NCI-H526 treated with DMSO at 0.1 percent for 48 hours (cell line): ENCODE results near the gene RDH5.

Experiments
- DNase-seq: peaks from one replicate; lab custom pipeline; 2025; lab: John Stamatoyannopoulos, UW

Gene RDH5

DNA sequence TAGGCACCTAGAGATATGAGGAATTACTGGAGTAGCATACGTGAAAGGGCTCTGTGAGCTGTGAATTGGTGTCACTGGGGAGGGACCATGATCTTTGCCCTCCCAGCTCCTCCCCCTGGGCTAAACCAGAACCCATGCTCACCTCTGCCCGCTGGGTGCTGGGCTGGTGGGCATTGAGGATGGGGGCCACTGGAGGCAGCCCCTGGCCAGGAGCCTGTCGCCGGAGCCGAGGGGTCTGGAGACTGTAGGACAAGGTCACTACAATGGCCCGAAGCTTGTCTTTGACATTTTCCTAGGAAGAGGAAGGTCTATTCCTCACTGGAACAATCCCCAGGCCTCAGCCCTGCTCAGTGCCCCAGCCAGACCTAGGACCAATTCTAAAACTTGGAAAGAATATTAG is 24.1 kb upstream of the RDH5 start:
- no peak for DNase-seq

DNA sequence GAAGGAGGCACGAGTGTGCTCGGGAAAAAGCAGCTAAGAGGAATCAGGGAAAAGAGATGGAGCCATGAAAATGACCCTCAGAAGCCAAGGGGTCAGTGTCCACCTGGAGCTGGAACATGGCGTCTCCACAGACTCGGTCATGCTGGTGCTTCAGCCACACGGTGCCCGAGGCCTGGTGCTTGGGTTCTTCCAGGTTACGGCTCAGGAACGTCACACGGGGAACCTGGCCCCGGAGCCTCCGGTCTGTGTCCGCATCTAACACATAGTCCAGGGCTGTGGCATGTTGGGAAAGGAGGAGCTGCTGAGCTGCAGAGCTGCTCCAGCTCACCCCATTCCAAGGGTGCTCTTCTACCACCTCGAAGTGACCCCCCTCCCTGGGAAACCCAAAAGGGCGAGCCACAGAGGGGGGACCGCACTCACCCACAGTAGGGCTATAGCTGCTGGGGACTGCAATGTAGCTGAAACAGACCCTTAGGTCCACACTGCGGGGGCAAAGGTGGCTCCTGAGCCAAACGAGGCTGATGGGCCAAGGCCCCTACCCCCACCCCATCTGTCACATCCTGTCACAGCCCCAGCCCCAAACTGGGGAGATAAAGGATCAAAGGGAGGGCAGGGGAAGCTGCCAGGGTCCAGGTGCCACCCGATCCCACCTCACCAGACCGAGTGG is 23.3 kb upstream of the RDH5 start:
- no peak for DNase-seq

DNA sequence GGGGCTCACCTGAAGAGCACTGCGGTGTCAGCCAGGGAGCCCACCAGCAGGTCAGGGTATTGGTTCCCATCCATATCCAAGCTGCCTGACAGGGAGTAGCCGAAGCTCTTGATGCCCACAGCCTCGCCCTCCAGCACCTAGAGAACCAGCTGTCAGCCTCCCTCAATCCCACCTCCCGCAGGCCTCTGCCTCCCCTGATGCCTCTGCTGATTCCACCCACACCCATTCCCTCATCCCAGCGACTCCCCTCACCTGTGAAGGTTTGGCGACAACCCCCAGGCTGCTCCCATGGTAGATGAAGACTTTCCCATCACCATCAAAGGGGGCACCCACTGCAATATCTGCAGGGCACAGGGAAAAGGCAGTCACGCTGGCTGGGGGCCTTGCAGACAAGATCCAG is 22.5 kb upstream of the RDH5 start:
- DNase-seq, result no peak

DNA sequence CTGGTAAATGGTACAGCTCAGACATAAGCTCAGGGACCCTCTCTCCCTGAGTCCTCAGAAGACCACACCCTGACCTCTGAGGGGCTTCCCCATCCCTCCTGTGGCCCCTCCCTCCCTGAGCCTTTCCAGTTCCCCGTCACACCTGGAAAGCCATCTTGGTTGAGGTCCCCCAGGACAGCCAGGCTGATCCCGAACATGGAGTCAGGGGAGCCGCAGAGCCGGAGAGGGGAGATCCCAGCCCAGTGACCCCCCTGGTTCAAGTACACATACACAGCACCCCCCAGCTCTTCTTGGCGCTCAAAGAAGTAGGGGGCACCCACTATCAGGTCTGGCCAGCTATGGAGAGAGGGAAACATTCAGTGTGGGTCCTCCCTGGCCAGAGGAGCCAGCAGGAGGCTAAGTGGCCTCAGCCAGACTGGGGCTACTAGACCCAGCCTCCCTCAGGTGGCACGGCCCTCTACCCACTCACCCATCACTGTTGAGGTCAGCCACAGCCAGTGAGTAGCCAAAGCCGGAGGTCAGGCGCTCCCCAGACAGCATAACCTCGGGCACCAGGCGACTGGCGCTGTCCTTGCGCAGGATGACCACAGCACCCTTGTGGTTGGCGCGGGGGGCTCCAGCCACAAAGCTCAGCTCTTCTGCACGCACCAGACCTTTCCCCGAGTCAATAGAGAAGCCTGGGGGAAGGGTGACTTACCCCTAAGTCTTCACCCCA is 21.8 kb upstream of the RDH5 start:
- DNase-seq, result no peak

DNA sequence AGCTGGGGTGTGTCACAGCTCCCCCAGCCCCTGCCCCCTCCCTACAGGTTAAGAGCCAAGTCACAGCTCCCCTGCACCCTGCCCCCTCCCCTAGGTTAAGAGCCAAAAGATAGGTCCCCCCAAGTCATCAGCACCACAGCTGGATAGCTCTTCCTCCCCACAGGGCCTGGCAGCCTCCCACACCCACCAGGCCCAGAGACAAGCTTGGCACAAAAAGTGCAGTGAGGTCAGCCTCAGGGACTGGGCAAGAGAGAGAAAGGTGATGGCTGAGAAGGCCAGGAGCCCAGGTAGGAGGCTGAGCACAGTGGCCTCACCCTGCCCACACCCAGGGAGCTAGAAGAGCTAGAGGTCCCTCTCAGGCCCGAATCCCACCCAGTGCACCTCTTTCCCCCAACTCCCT is 21.2 kb upstream of the RDH5 start:
- no peak for DNase-seq

DNA sequence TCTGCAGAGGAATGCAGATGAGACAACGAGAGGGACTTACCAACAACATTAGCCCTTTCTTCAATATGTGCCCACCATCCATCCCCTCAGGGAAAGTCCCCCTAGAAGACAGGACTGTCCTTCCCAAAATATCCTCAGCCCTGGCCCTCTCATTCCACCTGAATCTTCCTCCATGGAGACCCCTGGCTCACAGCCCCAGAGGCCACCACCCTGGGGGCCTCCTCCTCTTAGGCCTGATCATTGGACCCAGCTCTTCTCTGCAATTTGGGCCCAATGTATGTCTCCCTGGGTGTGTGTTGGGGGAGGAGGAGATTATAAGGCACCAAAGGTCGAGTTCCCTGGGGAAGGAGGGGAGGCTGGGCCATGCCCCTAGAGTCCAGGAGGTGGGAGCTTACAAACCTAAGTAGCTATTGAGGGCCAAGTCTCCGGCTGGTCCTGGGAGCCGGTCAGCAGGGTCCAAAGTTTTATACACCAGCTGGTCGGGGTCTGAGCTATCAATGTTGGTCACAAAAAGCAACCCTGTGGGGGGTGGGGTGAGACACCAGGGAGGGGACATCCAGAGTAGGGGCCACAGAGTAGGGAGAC is 20.6 kb upstream of the RDH5 start:
- no peak for DNase-seq

DNA sequence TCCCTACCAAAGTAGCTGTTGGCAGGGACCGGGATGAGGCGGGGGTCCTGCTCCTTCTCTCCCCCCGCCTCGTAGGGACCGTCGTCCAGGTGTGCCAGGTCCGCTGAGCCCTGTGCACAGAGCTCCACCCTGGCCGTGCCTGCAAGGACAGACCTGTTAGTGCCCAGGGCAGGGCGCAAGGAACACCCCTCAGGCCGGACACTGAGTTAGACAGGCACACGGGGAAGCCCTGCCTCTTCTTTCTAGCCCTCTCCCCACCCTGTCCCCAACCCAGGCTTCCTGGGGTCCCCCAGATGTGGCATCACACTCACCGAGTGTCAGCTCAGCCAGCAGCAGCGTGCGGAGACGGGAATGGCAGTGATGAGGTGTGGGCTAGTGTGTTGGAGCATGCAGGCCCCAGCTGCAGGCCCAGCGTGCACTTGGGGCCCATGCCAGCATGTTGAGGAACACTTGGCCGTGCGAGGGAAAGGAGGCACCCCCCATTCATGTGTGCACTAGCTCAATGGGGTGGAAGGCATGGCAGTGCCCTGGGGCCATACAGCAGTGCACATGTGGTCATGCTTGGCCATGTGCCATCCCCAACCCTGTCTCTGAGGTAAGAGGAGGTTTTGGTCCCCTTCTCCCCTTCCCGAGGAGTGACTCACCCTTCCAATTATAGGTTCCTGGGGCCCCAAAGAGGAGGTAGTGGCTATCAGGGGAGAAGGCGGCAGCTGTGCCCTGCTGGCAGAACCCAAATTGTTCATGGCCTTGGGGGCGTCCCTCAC is 19.8 kb upstream of the RDH5 start:
- no peak for DNase-seq

DNA sequence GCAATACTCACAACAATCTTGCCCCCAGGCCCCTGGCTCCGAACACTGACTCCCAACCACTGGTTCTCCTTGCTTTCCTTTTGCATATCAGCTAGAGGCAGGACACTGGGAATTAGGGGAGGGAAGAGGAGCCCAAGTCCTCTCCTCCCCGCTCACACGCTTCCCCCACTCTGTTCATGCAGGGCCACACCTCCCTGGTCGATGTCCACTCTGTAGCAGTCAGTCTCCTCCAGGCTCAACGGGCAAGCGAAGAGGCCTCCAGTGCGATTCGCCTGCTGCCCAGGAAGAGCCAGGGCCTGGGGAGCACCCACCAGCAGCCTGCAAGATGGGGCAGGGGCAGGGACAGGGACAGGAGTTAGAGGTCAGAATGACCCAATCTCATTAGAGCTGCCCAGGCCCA is 17.3 kb upstream of the RDH5 start:
- no peak for DNase-seq

DNA sequence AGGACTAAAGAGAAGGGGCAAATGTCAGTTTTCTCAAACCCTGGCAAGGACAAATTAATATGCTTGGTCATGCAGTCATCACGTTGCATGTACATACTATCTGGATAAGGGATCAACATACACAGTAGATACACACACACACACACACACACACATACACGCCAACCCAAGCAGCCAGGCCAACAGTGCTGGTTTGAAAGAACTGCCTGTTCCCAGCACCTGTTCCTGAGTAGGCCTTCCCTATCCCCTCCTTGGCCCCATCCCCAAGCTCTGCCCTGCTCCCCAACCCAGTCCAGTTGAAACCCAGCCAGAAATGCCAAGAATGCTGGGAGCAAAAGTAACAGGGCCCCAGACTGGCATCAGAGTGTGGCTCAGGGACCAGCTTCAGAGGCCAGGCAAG is 16.9 kb upstream of the RDH5 start:
- DNase-seq, result no peak

DNA sequence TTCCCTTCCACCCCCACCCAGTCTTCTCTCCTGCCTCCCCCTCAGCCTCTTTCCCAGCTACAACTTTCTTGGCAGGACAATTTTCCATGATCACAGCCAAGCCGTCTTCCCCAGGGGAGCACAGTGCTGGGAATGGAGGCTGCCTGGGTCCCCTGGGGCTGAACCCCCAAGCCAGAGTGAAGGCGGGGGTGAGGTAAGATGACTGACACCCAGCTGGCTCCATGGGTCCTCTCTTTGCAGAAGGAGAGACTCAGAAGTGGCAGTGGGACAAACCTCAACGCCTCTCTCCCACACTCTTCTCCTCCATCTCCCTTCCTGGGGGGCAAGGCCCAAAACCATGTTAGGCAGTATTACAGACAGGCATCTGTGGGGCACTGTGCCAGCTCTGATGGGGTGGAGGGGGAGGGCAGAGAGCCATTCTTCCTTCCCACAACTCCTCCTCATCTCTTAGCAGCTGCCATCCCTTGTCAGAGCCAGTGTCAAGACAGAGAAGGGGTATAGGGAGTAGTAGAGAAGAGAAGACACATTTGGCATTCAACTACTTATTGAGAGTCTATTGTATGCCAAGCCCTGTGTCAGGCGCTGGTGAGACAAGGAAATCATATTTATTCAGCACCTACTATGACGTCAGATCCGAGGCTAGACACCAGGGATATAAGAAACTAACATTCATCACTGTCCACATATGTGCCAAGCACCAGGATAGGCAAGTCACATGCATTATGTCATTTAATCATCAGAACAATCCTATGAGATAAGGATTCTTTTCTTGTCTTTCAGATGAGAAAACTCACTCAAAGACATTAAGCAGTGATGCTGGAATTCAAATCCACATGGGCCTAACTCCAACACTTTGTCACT is 16.1 kb upstream of the RDH5 start:
- DNase-seq, result no peak

DNA sequence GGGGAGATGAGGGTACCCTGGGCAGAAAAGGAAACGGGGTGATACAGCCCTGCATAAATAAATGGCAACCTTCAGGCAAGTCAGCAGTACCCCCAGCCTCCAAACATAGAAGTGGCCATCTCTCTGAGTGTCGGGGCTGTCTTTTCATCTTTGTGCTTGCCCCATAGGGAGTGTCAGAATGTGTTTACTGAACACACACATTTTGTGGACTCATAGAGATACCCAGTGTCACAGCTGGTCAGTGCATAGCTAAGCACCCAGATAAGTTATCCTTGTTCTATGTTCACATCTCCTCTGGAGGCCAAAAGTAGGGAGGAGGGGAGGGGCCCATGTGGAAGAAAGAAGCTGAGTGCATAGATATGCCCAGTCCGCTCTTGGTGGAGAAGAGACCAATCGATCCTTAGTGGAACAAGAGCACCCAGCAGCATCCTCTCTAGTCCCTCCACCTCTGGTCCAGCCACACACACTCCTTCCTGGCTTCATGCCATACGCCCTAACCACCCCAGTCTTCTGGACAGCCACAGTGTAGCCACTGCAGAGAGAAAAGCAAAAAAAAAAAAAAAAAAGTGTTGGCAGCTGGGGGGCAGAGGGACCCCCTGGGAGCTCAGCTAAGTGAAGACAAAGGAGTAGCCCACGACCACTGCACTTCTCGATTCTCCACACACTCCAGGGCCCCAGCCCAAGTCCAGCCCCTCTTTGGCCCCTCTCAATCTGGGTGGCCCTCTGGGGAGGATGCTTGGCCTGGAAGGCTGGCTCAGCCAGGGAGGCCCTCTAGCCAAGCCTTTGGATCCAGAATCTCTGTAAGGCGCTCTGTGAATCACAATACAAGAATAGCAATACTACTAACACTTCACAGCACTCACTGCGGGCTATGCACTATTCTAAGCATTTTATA is 15.1 kb upstream of the RDH5 start:
- no peak for DNase-seq

DNA sequence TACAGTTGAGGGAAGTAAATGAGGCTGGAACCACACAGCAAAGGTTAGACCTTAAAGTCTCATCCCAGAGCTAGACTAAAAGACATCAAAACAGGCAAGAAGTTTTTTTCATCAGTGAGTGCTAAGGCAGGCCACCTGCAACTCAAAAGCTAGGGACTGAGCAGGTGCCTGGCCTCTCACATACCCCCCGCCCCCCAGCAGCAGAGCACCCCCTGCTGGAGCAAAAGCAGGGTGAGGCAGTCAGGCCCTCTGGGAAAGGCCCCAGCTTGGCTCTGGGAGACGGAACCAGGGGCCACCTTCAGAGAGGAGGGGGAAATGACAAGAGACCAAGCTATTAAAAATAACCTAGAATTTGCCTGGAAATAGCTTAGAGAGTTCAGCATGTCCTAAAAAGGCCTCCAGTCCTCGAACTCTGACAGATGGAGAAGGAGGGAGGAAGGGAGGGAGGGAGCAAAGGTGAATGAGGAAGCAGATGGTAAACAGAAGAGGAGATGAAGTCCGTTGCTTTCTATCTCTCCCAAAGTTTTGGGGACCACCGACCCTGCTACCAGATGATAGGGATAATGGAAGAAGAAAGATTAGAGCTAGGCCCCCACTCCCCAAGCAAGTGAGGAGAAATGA is 14.3 kb upstream of the RDH5 start:
- DNase-seq, result no peak

DNA sequence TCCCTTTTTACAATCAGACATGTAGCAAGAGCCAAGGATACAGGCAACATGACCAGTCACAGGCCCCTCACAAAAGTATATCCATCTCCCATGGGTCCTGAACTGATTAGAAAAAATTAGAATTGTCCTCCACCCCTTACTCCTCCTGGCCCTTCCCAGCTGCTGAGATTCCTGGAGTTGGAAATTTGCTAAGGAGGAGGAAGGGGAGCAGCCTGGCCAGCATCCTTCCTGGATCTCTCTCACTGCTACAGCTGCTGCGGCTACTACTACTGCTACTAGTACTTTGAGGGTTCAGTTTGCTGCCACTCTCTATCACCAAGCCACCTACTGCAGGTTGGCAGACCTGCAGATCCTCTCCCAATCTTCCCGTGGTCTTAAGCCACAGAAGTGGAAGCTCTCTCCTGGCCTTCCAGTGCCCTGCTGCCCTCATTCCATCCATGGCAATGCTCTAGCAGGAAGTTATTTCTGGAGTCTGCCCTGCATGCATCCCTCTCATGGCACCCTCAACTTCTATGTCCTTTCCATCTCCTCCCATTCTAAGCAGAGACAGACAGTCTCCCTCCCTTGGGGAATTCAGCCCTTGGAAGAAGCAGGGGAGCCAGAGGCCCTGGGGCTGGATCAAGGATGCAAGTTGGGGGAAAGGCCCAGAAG is 13.5 kb upstream of the RDH5 start:
- DNase-seq, result no peak

DNA sequence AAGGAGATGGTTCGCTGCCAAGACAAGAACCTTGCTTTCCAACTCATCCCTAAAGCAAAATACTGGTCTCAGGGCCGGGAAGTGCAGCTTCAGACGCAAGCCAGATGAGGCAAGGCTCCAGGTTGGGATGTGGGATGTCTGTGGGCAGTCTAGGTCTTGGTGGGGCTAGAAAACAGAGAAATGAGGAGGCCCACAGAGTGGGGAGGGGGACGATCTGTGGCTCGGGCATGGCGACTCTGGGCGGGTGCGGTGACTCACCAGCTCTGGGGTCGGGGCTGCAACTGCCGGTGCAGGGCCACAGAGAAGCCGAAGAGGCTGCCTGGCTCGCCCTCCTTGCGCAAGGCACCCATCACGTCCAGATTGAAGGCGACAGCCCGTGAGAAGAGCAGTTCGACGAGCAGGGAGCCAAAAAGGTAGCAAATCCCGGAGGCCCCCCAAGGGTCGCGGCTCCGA is 12.9 kb upstream of the RDH5 start:
- DNase-seq, result no peak

DNA sequence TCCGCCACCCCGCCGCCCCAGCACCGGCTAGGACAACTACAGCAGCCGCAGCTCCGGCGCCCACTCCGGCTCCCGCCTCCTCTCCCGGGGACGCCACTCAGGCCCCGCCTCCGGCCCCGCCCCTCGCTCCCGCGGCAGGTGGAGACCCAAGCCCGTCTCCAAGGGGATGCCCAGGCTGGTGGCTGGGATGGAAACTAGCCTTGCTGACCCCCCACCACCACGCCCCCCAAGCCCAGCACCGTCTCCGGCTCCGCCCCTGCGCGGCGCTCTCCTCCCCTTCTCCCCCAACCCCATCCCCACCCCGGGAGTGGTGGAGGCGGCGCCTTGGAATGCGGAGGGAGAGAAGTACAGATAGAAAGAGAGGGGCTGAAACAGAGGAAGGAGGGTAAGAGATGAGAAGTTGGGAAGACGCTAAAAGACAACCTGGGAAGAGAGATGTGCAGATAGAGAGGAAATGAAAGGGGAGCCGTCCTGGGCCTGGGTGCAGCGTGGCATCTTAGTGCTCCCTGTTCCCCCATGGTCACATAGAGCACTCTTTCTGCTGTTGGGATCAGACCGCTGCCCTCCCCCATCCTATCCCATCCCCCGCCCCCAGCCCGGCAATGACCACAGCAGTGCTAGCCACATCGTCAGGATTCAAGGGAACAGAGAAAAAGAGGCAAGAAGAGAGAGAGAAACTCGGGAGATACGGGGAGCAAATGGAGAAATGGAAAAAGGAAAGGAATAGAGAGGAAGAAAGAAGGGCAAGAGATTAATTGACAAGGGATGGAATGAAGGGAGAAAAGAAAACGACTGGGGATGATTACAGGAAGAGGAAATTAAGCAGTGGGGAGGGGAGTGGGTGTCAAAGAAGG is 12.1 kb upstream of the RDH5 start, which contains the start of gene ITGA7:
TSS of gene ITGA7 (minus strand) at position 64 of the 854 bp plus-strand sequence. CDS start 222 bp downstream, outside the sequence.
- DNase-seq, result no peak

DNA sequence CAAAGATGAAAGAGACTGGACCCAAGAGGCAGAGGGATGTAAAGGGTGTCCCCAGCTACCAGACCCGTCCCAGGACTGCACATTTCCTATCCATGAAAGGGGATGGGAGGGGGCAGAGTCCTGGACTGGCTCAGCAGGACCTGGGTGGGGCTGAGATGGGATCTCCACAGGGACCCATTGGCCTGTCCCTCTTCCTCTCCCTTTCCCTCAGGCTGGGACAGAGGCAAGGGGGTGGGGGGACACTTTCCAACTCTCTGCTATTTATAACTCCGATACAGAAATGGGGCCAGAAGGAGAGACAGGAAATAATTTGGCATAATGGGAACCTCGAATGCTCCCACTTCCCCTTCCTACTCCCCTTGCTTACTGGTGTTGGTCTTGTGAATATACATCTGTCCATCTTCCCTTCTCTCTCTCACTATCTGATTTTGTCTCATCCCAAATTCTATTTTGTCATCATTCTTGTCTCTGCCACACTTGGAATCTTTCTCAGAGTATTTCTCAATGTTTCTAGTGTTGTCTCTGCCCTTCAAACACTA is 11.4 kb upstream of the RDH5 start:
- DNase-seq, result no peak

DNA sequence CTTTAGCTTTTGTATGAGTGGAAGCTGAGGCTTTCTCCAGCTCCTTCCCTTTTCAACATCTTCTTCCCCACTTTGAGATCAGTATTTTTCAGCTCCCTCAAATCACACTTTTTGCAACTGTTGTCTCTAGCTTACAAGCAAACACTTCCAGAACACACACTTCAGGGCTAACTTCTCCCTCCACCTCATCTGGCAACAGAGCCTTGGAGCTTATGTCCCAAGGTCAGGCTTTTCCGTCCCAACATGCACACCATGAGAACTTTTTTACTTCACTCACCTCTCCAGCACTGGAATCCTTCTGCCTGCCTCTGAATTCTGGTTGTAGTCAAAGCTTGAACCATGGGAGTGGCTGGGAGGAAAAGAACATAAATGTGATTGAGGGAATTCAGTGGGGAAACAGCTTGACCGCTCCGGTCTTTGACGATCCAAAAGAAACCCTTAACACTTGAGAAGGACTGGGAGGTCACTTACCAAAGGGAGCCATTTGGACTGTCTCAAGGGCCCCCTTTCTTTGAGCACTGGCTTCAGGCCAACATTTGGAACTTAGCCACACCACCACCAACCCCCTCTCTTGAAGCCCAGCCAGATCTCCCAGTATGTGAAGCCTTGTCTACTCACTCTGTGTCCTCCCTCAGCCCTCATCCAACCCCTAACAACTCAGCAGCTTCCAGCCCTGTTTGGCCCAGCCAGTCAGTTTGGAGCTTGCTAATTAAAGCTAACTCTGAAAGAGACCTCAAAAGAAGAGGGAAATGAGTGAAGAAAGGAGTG is 8.2 kb upstream of the RDH5 start:
- no peak for DNase-seq
